Small intestine (tissue), 4 donors: ENCODE results near the gene ZNF304. TPM values are rescaled to one million over a fixed set of nuclear protein-coding genes. Genes with fewer than 3 reads are reported as not detected.

Experiments used
- polyA plus RNA-seq, 4 donors: library from polyadenylated mRNA; stranded (reverse) in 3 of 4; unstranded in 1 of 4; fragments of 200-250 nt in 3 of 4; fragments of 120-200 nt in 1 of 4; gene quantifications; one replicate each; pipeline versions ENCODE4 v1.2.1 to v1.2.3, GENCODE V29; 2013
- donor health status: healthy with polysubstance abuse.
- donor health status: Bipolar disorder and iron deficiency.
- donor health status: healthy.

The ZNF304 gene
- polyA plus RNA-seq, 4 donors, result 0.89 to 10.3 (median 1.9) TPM

Other genes with a start within 250 kb of the ZNF304 start
- gene USP29, start 231.3 kb upstream of the ZNF304 start, polyA plus RNA-seq, result not detected
- not detected for gene ZIM3, start 206.1 kb upstream of the ZNF304 start, polyA plus RNA-seq
- not detected for gene DUXA, start 183.8 kb upstream of the ZNF304 start, polyA plus RNA-seq
- gene ZNF264, start 159.8 kb upstream of the ZNF304 start, polyA plus RNA-seq, result 10 to 100 TPM in 1 of 4 donors, 1 to 10 TPM in 3; 1.3 to 15.7 (median 4.1) TPM
- gene AURKC, start 120.2 kb upstream of the ZNF304 start, polyA plus RNA-seq, result 1 to 10 TPM in 2 of 4 donors, under 1 TPM in 2; 0.43 to 5.8 (median 1.3) TPM
- 1 to 10 TPM in 3 of 4 donors, under 1 TPM in 1; 0.54 to 4.3 (median 1.3) TPM for gene ZNF805, start 110.6 kb upstream of the ZNF304 start, polyA plus RNA-seq
- 1 to 10 TPM in 2 of 4 donors, under 1 TPM in 2; 0.27 to 2.9 (median 1.5) TPM for gene ZNF460, start 70.8 kb upstream of the ZNF304 start, polyA plus RNA-seq
- 1 to 10 TPM in 2 of 4 donors, under 1 TPM in 2; 0.45 to 7.1 (median 0.91) TPM for gene ZNF543, start 30.8 kb upstream of the ZNF304 start, polyA plus RNA-seq
- 10 to 100 TPM in 3 of 4 donors, 1 to 10 TPM in 1; 9.2 to 17.9 (median 14.1) TPM for gene TRAPPC2B, start 12.3 kb downstream of the ZNF304 start, polyA plus RNA-seq
- gene ZNF547, start 12.3 kb downstream of the ZNF304 start, polyA plus RNA-seq, result 1 to 10 TPM in 2 of 4 donors, under 1 TPM in 2; 0.27 to 4.5 (median 0.88) TPM
- gene ZNF548, start 38.6 kb downstream of the ZNF304 start, polyA plus RNA-seq, result 10 to 100 TPM in 1 of 4 donors, 1 to 10 TPM in 3; 2.2 to 25.2 (median 4.3) TPM
- gene ZNF17, start 59.9 kb downstream of the ZNF304 start, polyA plus RNA-seq, result 1 to 10 TPM; 1.9 to 8.8 (median 2.9) TPM
- 10 to 100 TPM in 2 of 4 donors, 1 to 10 TPM in 2; 7.6 to 17.2 (median 11.3) TPM for gene ZNF749, start 84.1 kb downstream of the ZNF304 start, polyA plus RNA-seq
- gene VN1R1, start 105.9 kb downstream of the ZNF304 start, polyA plus RNA-seq, result 1 to 10 TPM in 1 of 4 donors, under 1 TPM in 1, not detected in 2; 0.37 to 2.6 TPM
- 10 to 100 TPM in 1 of 4 donors, 1 to 10 TPM in 2, under 1 TPM in 1; 0.27 to 13.2 (median 2.2) TPM for gene ZNF772, start 126.3 kb downstream of the ZNF304 start, polyA plus RNA-seq
- gene ZNF419, start 136.5 kb downstream of the ZNF304 start, polyA plus RNA-seq, result 10 to 100 TPM in 1 of 4 donors, 1 to 10 TPM in 3; 1.6 to 12.9 (median 2.9) TPM
- gene ZNF773, start 148.7 kb downstream of the ZNF304 start, polyA plus RNA-seq, result 10 to 100 TPM in 1 of 4 donors, 1 to 10 TPM in 3; 1.3 to 10.9 (median 2.4) TPM
- gene ZNF549, start 176.1 kb downstream of the ZNF304 start, polyA plus RNA-seq, result 10 to 100 TPM in 1 of 4 donors, 1 to 10 TPM in 2, under 1 TPM in 1; 0.89 to 11.5 (median 1.7) TPM
- gene ZNF550, start 208.6 kb downstream of the ZNF304 start, polyA plus RNA-seq, result 10 to 100 TPM in 1 of 4 donors, 1 to 10 TPM in 3; 1.1 to 17.1 (median 1.8) TPM
- gene ZNF416, start 227.6 kb downstream of the ZNF304 start, polyA plus RNA-seq, result 1 to 10 TPM in 3 of 4 donors, under 1 TPM in 1; 0.89 to 6.4 (median 2.4) TPM
- 1 to 10 TPM in 3 of 4 donors, not detected in 1; 1.6 to 8.0 (median 2.1) TPM for gene ZIK1, start 232.9 kb downstream of the ZNF304 start, polyA plus RNA-seq
- 1 to 10 TPM in 3 of 4 donors, under 1 TPM in 1; 0.89 to 6.2 (median 3.2) TPM for gene ZNF530, start 248.6 kb downstream of the ZNF304 start, polyA plus RNA-seq